HG03060 (cell line): ENCODE measurements around the gene BIRC2.
"Not testable (repeated sequence)": the region's sequence is repeated elsewhere in the genome, so short reads cannot be mapped to it uniquely, and the experiment has no call there.

ENCODE experiments used
- ATAC-seq: cut with Tn5 transposase; IDR thresholded peaks from one replicate; pipeline ENCODE4 v1.9.1; 2021; ENCODE audit warnings: low read depth, moderate number of reproducible peaks; ENCODE audit not compliant: unreplicated experiment

BIRC2 gene

GRCh38 chr11:102368472-102368871 is 21.5 kb downstream of the BIRC2 start:
- peak; percentile 100 for ATAC-seq

GRCh38 chr11:102374633-102375424 is 27.8 kb downstream of the BIRC2 start:
- not testable (repeated sequence) for ATAC-seq

- no peak for ATAC-seq
Measured at GRCh38 chr11:102375720-102376399, 28.8 kb downstream of the BIRC2 start.

- ATAC-seq = no peak
Measured at GRCh38 chr11:102377891-102378290, 30.9 kb downstream of the BIRC2 start.

GRCh38 chr11:102378818-102379217 is 31.8 kb downstream of the BIRC2 start:
- no peak for ATAC-seq

GRCh38 chr11:102382384-102382783 is 35.4 kb downstream of the BIRC2 start:
- no peak for ATAC-seq

GRCh38 chr11:102383839-102384238 is 36.8 kb downstream of the BIRC2 start:
- no peak for ATAC-seq

GRCh38 chr11:102384419-102385079 is 37.5 kb downstream of the BIRC2 start:
- ATAC-seq = no peak

- ATAC-seq = no peak
Measured at GRCh38 chr11:102385085-102386007, 38.3 kb downstream of the BIRC2 start.

GRCh38 chr11:102386136-102386734 is 39.2 kb downstream of the BIRC2 start:
- no peak for ATAC-seq

GRCh38 chr11:102387043-102387781 is 40.2 kb downstream of the BIRC2 start:
- no peak for ATAC-seq

GRCh38 chr11:102389253-102389652 is 42.2 kb downstream of the BIRC2 start:
- ATAC-seq = no peak

GRCh38 chr11:102390667-102391465 is 43.9 kb downstream of the BIRC2 start:
- peak; percentile 74 for ATAC-seq

GRCh38 chr11:102391549-102392237 is 44.7 kb downstream of the BIRC2 start:
- no peak for ATAC-seq

- ATAC-seq = no peak
Measured at GRCh38 chr11:102393272-102393730, 46.3 kb downstream of the BIRC2 start.

- ATAC-seq = no peak
Measured at GRCh38 chr11:102395720-102396393, 48.8 kb downstream of the BIRC2 start.
